ENCODE measurements around the gene AZI2.

- no peak for TF ChIP-seq POLR2A (IDR thresholded peaks at IDR 0.05)
- TF ChIP-seq CTCF (IDR thresholded peaks at IDR 0.05) = no peak
Measured at GRCh38 chr3:28278918-28279317, 69.7 kb downstream of the AZI2 start.

Data from testis (tissue), 2 donors.